Mammary epithelial cell (primary cell): ENCODE results near the gene FLT4.

ENCODE experiments used
- CTCF ChIP-seq, 2 donors: IDR thresholded peaks in 1 of 2; conservative IDR thresholded peaks in 1 of 2; 2 replicates each; pipeline ENCODE4 v1.5.1; 2011 to 2012; ENCODE audit warnings: inconsistent platforms in 2 of 2, low read length in 2 of 2, mild to moderate bottlenecking in 2 of 2, control low read depth in 1 of 2, low read depth in 1 of 2; ENCODE audit not compliant: insufficient read depth in 1 of 2; ENCODE audit errors: extremely low read depth in 1 of 2
- EZH2 ChIP-seq: IDR thresholded peaks from 2 replicates; pipeline ENCODE4 v1.6.1; 2012; ENCODE audit warnings: low read length, inconsistent platforms, borderline replicate concordance

GRCh38 chr5:180601591-180602480 lies 47.6 kb downstream of the FLT4 start:
- TF ChIP-seq CTCF (conservative IDR thresholded peaks at IDR 0.05 in 1 of 2, IDR thresholded peaks at IDR 0.05 in 1 of 2; ENCODE audit: extremely low read depth in 1 of 2, insufficient read depth in 1 of 2, low read depth in 1 of 2, low read length in 2 of 2) (no peak), EZH2 (no peak)
